Measurements from ENCODE around the gene PLCB1.
"Not testable (repeated sequence)": the region's sequence is repeated elsewhere in the genome, so short reads cannot be mapped to it uniquely, and the experiment has no call there.

GRCh38 chr20:8851919-8852318 is 719.9 kb downstream of the PLCB1 start:
- TF ChIP-seq CTCF (conservative IDR thresholded peaks at IDR 0.05; ENCODE audit: low read length); EZH2phosphoT487 (IDR thresholded peaks at IDR 0.05; ENCODE audit: borderline replicate concordance): not testable (repeated sequence)
